ENCODE data around the gene PPM1K.

GRCh38 chr4:88291003-88291402 is 6.6 kb upstream of the PPM1K start:
- TF ChIP-seq POLR2A (IDR thresholded peaks at IDR 0.05), result no peak
- TF ChIP-seq CTCF (IDR thresholded peaks at IDR 0.05), result no peak
